GM21515 (cell line): Measurements from ENCODE around the gene ADAM8.
"Not testable (repeated sequence)": the region's sequence is repeated elsewhere in the genome, so short reads cannot be mapped to it uniquely, and the experiment has no call there.

Experiments used
- ATAC-seq: cut with Tn5 transposase; IDR thresholded peaks from one replicate; pipeline ENCODE4 v1.9.1; 2021; ENCODE audit not compliant: unreplicated experiment

ADAM8 gene

DNA sequence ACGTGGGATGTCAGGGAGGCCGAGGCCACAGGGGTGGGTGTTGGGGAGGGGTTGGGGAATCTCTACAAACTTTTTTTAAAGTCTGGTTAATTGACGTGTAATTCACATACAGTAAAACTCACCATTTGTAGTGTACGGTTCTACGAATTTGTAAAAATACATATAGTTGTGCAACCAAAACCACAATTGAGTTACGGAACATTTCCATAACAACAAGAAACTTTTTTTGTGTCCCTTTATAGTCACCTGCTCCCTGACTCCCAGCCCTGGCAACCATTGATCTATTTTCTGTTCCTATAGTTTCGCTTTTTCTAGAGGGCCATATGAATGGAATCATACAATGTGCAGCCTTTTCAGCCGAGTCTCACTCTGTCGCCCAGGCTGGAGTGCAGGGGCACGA lies 41.9 kb downstream of the ADAM8 start:
- not testable (repeated sequence) for ATAC-seq

DNA sequence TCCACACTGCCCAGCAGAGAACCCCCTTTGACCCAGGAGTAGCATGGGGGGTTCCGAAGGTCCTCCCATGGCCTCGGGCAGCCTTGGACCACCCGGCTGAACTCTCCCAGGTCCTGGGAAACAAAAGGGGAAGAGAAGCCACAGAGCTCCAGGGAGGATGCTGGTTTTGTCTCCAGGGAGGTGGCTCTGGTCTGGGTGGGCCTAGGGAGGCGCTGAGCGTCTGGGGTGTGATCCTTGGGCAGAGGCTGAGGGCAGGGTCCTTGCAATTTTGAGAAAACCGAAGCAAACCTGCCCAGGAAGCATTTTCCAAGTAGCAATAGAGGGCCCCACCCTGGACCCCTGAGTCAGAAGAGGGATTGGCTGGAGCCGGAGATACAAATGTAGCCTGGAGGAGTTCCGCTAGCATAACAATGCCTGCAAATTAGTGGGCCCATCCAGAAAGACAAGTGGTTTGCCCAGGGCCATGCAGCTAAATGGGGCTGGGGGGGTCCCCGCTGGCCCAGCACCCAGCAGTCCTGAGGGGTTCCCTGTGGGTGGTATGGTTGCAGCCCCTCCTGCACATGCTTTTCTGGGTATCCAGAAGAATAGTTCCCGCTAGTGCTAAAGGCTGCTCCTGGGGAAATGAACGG lies 44.6 kb downstream of the ADAM8 start:
- ATAC-seq, result no peak

GRCh38 chr10:133231244-133231945 lies 45.3 kb downstream of the ADAM8 start:
- ATAC-seq, result no peak

GRCh38 chr10:133230387-133231195 lies 46.1 kb downstream of the ADAM8 start:
- ATAC-seq, result no peak

DNA sequence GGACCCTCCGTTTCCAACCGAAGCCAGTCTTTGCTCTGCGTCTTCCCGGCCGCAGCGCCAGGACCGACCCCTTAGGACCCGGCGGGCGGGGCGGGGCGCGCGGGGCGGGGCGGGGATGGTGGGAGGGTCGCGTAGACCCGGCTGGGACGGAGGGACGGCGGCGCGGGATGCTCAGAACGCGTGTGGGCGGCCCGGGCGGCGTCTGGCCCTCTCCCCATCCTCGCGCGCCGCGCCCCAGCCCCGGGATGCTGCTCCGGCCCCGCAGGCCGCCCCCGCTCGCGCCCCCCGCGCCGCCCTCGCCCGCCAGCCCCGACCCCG lies 46.7 kb downstream of the ADAM8 start, which contains the start of gene UTF1:
TSS of gene UTF1 (plus strand) at position 174 of the 318 bp plus-strand sequence. CDS start at position 246, 72 bp downstream.
- ATAC-seq, result no peak

DNA sequence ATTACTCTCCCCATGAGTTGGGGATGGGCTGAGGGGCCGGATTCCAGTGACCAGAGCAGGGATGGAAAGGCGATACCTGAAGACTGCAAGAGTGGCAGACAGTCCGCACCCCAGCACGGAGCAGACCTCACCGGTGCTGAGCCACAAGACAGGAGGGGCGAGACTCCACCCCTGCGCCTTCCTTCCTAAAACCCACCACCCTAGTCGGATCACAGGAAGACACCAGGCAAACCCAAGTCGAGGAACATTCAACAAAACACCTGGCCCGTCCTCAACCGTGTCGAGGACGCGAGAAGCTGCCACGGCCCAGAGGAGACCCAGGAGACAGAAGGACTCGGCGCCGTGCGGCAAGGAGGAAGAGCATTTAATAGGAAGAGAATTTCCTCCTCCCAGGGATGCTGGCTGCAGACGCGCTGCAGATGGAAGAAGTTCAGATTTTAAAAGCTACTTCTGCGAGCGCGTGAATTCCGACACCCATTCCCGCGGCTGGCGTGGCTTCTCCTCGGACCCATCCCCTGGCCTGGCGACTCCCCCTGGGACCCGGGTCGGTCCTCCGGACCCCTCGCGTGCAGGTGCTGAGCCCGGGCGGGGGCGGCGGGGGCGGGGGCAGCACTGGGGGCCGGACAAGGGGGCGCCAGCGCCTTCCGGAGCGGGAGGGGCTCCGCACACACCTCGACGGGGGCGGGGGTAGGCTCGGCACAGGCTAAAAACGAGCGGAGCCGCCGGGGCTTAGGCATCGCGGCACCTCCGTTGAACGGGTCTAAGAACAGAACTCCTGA lies 47.2 kb downstream of the ADAM8 start:
- ATAC-seq, result no peak

DNA sequence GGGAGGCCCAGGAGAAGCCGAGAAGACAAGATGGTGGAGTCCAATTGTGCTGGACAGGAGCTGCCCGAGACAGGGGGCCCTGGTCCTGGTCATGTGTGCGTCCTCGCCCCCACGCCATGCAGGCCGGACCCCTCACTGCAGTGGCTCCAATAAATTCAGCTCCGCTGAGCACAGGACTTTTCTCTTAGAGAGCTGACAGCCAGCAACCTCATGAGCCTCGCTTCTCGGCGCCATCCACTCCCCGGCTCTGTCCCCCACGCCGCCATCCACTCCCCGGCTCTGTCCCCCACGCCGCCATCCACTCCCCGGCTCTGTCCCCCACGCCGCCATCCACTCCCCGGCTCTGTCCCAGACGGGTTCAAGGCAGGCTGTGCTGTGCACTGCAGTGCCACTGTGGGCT lies 49.4 kb downstream of the ADAM8 start:
- no peak for ATAC-seq

DNA sequence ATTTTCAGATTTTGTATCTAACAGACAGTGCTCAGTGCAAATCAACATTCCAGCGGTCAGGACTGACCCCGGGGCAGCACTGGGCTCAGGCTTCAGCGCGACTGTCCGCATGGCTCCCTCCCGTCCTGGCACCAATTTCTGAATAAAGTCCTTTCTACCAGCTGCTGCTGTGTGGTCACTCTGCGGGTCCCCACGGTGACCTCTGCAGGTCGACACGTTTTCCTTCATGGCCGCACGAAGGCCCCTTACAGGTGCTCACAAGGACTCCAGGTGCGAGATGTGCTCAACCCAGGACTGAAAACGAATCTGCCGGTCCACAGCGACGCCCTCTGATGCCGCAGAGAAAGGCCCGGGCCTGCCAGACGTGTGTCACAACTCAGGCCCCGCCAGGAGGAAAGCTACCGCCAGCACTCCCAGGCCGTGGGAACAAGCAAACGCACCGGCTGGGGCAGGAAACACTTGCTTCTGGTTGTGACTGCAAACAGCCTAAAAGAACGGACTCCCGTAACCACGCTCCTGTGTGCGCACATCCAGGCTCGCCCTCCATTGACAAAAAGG lies 50.3 kb downstream of the ADAM8 start:
- no peak for ATAC-seq

DNA sequence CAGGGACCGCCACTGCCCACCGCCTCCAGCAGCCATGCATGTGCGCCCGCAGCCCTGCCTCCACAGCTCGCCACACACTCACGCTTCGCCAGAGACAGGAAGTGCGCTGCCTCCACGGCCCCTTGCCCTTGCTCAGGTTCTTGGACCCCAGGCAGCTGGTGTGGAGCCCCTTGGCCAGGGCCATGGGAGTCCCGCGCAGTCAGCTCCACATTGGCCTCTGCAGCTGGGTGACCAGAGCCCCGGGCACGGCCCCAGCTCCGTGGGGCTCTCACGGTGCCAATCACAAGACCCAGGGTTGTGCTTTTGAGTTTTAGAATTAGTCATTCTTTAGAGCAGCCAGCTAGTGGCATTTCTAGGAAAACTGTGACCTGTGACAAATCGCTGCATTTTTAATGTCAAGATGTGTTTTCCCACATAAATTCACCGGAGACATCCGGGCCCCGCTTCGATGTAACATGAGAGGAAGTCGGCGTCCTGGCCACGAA lies 50.9 kb downstream of the ADAM8 start:
- ATAC-seq, result no peak

DNA sequence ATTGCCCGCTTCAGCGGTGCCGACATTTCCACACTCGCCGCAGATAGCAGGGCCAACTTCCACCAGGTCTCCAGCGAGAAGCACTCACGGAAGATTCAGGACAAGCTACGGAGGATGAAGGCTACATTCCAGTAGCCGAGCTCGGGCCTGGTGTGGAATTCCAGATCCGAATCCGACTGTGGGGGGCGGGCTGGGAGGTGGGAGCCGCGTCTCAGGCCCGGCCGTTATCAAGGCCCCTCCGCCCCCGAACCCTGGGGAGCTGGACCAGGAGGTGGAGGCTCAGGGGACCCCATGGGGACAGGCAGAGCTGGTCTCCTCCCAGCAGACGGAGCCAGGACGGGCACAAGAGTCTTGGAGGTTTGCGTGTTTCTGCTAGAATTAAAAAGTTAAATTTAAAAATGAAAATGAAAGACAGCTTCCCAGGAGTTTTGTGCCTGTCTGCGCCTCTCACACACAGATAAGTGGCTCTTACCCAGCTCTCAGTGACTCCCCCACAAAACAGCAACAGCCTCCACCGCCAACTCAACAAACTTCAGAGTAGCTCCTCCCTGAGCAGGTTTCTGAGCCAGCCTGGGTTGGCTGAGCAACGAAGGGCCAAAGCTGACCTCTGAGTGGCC lies 51.8 kb downstream of the ADAM8 start:
- no peak for ATAC-seq

- ATAC-seq, result no peak
Measured at GRCh38 chr10:133224076-133224475, 52.6 kb downstream of the ADAM8 start.

GRCh38 chr10:133221756-133222155 lies 54.9 kb downstream of the ADAM8 start:
- ATAC-seq, result not testable (repeated sequence)

DNA sequence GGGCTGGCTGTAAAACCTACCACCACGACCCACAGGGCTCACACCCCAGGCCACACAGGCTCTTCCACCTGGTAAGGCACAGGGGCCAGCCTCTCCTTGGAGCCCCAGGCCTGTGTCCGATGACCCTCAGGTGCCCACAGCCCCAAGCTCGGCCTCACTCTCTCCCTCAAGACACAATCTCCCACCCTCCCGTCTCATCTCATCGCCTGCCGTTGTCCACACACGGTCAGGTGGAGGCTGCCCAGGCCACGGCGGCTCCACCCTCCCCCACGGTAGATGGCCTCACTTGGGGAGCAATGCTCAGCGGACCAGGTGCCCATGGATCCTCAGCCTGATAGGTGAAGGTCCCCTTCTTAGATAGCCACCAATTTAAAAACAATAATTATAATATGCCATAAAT lies 55.3 kb downstream of the ADAM8 start:
- ATAC-seq, result no peak

GRCh38 chr10:133219782-133220181 lies 56.9 kb downstream of the ADAM8 start:
- no peak for ATAC-seq

GRCh38 chr10:133218891-133219290 lies 57.8 kb downstream of the ADAM8 start:
- no peak for ATAC-seq

DNA sequence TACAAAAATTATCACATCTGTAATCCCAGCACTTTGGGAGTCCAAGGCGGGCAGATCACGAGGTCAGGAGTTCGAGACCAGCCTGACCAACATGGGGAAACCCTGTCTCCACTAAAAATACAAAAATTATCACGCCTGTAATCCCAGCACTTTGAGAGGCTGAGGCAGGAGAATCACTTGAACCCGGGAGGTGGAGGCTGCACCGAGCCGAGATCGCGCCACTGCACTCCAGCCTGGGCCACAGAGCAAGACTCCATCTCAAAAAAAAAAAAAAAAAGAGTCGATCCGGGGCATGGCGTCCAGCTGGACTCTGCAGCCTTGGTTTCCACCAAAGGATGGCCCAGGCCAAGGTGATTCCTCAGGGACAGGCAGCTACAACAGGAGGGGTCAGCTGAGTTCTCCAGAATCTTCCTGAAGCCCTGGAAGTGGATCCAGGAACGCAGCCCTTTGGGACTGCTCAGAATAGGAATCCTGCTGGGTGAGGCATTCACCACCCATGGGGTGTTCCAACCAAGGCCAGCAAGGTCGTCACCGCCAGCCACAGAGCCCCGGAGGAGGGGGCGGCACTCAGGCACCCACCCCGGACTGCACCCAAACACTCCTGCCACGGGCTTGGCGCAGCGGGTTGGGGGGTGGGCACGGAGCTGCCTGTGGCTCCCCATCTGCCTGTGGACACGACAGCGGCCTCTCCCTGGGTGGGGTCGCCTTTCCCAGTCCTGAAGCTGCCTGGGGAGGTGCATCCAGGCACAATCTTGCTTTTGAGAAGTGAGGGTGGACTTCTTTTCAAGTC lies 58.7 kb downstream of the ADAM8 start:
- ATAC-seq, result no peak

- no peak for ATAC-seq
Measured at GRCh38 chr10:133216776-133217175, 59.9 kb downstream of the ADAM8 start.

DNA sequence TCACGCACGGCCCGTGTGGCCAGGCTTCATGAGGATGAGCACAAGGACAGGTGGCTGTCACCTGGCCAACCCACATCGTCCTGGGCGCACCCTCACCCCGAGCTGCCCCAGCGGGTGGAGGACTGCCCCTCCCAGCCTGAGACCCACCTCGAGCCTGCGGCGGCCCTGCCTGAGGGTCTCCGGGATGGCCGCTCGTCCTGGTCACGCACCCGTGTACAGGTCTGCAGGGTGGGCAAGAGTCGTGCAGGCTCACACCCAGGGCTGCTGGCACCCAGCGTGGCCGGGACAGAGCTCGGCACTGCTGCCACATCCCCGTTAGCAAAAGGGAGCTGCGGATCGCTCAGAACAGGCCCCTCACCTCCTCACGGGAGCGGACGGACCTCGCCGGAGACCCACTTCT lies 61.1 kb downstream of the ADAM8 start:
- no peak for ATAC-seq
